Gastrocnemius medialis (tissue), 4 donors: ENCODE results near the gene SLC16A3. TPM values are rescaled to one million over a fixed set of nuclear protein-coding genes. Genes with fewer than 3 reads are reported as not detected.
"Not testable (repeated sequence)": the region's sequence is repeated elsewhere in the genome, so short reads cannot be mapped to it uniquely, and the experiment has no call there.

Experiments
- ATAC-seq, 2 donors: fragments of 150-250 bp; one replicate each; pipeline ENCODE4 v1.9.1; 2016
- DNase-seq, 2 donors: peaks; one replicate each; pipeline ENCODE4 v3.0.0-alpha.2; 2019
- H3K27ac ChIP-seq, 4 donors: fragments of 200-600 bp; sonication (generic); 1 replicate in 1 of 4; 2 replicates in 3 of 4; pipeline ENCODE4 v1.5.1; 2016 to 2018; ENCODE audit warnings: mild to moderate bottlenecking in 2 of 4, moderate library complexity in 1 of 4
- H3K27me3 ChIP-seq, 3 donors: fragments of 200-600 bp; sonication (generic) in 2 of 3; 1 replicate in 1 of 3; 2 replicates in 2 of 3; pipeline versions ENCODE4 v1.5.1 to v1.6.0; 2016 to 2019; ENCODE audit warnings: mild to moderate bottlenecking in 1 of 3, moderate library complexity in 1 of 3
- H3K36me3 ChIP-seq, 2 donors: fragments of 200-600 bp; sonication (generic) in 1 of 2; one replicate each; pipeline ENCODE4 v1.5.1; 2017 to 2018
- H3K4me1 ChIP-seq, 2 donors: fragments of 200-600 bp; sonication (generic) in 1 of 2; one replicate each; pipeline ENCODE4 v1.5.1; 2016 to 2017; ENCODE audit warnings: mild to moderate bottlenecking in 2 of 2
- H3K4me3 ChIP-seq, 4 donors: fragments of 200-600 bp; sonication (generic) in 3 of 4; 1 replicate in 1 of 4; 2 replicates in 3 of 4; pipeline ENCODE4 v1.5.1; 2016 to 2019; ENCODE audit warnings: mild to moderate bottlenecking in 2 of 4
- H3K9me3 ChIP-seq, 3 donors: fragments of 200-600 bp; sonication (generic) in 2 of 3; 1 replicate in 1 of 3; 2 replicates in 2 of 3; pipeline ENCODE4 v1.5.1; 2016 to 2019
- CTCF ChIP-seq, 5 experiments: fragments of 450-650 bp in 3 of 5; fragments of 200-600 bp in 2 of 5; sonication (generic) in 2 of 5; IDR thresholded peaks in 4 of 5; conservative IDR thresholded peaks in 1 of 5; 1 replicate in 4 of 5; 2 replicates in 1 of 5; pipeline ENCODE4 v1.5.1; 2016 to 2019; ENCODE audit warnings: antibody characterized with exemption in 5 of 5, mild to moderate bottlenecking in 3 of 5, moderate library complexity in 3 of 5
- POLR2A ChIP-seq, 2 donors: fragments of 450-650 bp; IDR thresholded peaks; one replicate each; pipeline ENCODE4 v1.6.1; 2017; ENCODE audit warnings: antibody characterized with exemption in 2 of 2, mild to moderate bottlenecking in 2 of 2, moderate library complexity in 2 of 2
- in situ Hi-C, 4 donors: fragments of 200-750 bp; cut with MboI; loops; one replicate each; pipeline versions ENCODE4 v1.15.0 to v1.8.0; 2017; ENCODE audit warnings: low sequenced_read_pairs in 4 of 4
- intact Hi-C: fragments of 100-400 bp; cut with DNase I; formaldehyde crosslinking; loops from one replicate; pipeline ENCODE4 v1.15.1; 2023; ENCODE audit warnings: low total_unique reads
- total RNA-seq, 4 donors: library from RNA; depleted of rRNA; stranded (reverse); fragments of >200 nt; gene quantifications; one replicate each; pipeline versions ENCODE4 v1.1.0 to v1.2.3, GENCODE V29; 2016

SLC16A3 gene
- total RNA-seq, 4 donors from 2014 or later: 46.0 to 173 (median 126) TPM

DNA sequence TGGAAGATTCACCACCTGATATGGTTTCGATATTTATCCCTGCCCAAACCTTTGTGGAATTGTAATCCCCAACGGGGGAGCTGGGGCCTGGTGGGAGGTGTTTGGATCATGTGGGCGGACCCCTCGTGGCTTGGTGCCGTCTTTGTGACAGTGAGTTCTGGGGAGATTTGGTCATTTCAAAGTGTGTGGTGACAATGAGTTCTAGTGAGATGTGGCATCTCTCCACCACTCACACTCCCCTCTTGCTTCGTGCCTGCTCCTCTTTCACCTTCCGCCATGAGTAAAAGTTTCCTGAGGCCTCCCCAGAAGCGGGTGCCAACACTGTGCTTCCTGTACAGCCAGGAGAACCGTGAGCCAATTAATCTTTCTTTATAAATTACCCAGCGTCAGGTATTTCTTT is 25.9 kb upstream of the SLC16A3 start:
- no peak for DNase-seq
- in situ Hi-C loops: loop anchor here in 3 of 4 donors (10.0 kb wide), 1 partner anchor 122 kb away; no protein-coding TSS in a partner anchor
- Histone ChIP-seq H3K4me3 (no peak overlapping the region), H3K27me3 (no peaks in the 10 kb centered on the region), H3K27ac (no peak overlapping the region), H3K4me1 (peaks cover 5 to 6% of the 10 kb centered on the region in 2 donors), H3K36me3 (peaks cover 0 to 2% of the 10 kb centered on the region in 2 donors), H3K9me3 (no peaks in the 10 kb centered on the region)
- TF ChIP-seq POLR2A (IDR thresholded peaks at IDR 0.05) (no peak), CTCF (IDR thresholded peaks at IDR 0.05 in 4 of 5, conservative IDR thresholded peaks at IDR 0.05 in 1 of 5) (no peak)
- intact Hi-C loops: loop anchor here (10.0 kb wide), 1 partner anchor 212 kb away; the partner anchor contains the start of genes HEXD and OGFOD3
- no peak for ATAC-seq

DNA sequence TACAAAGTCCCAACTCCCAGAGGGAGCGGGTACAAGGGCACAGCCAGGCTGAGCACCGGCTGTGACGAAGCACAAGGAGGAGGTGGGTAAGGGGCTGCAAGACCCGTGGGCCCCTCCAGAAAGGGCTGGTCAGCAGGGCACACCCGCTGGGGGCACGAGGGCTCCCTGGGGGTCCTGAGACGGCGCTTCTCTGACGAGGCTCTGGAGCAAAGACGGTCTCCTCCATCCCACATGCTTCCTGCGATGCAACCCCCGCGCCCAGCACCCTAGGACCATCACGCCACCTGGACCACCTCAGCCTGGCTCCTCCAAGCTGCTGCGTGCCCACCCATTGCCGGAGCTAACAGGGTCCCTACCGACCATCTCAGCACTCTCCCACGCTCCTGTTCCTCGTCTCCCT is 24.9 kb upstream of the SLC16A3 start:
- Histone ChIP-seq H3K27ac (no peak overlapping the region), H3K4me1 (peaks cover 5 to 6% of the 10 kb centered on the region in 2 donors), H3K4me3 (no peak overlapping the region), H3K36me3 (no peaks in the 10 kb centered on the region), H3K9me3 (no peaks in the 10 kb centered on the region), H3K27me3 (no peaks in the 10 kb centered on the region)
- ATAC-seq: no peak
- DNase-seq: no peak
- in situ Hi-C loops: loop anchor here in 3 of 4 donors (10.0 kb wide), 1 partner anchor 121 kb away; no protein-coding TSS in a partner anchor
- TF ChIP-seq POLR2A (IDR thresholded peaks at IDR 0.05) (no peak), CTCF (IDR thresholded peaks at IDR 0.05 in 4 of 5, conservative IDR thresholded peaks at IDR 0.05 in 1 of 5) (no peak)
- intact Hi-C loops: loop anchor here (10.0 kb wide), 1 partner anchor 211 kb away; the partner anchor contains the start of genes HEXD and OGFOD3

DNA sequence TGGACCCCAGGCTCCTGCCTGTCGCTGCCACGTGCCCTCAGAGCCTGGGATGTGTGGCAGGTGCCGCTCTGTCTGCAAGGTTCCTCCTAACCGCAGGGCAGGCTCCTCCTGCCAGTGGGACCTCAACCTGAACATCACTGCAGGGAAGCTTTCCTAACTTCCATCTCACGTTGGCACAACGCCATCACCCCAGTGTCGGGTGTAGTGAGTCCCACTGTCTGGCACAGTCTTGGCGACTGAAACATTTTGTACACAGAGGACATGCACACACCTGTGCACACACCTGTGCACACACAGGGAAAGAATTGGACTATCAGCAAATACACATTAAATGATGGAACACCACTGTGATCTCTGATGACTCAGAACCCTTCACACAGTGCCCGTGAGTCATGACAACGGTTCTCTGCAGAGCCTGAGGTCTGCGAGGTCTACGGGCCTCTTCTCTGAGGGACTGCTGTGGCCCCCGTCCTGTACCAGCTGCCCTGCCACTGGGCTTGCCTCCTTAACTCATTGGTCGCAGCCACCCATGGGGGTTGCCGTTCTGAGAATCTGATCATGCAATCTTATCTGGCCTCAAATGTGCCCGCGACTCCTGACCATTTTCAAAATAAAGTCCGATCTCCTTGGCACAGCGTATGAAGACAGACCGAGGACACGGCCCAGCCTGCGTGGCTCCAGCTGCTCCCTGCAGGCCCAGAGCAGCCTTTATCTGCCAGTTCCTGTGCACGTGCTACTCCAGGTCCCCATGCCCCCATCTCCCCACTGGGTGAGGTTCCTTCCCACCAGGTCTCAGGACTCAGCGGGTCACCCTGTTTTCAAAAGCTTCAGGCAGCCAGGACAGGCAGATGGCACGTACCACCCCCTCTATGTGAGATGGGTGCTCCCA is 23.8 kb upstream of the SLC16A3 start:
- Histone ChIP-seq H3K36me3 (no peaks in the 10 kb centered on the region), H3K9me3 (no peaks in the 10 kb centered on the region), H3K27me3 (no peaks in the 10 kb centered on the region), H3K4me3 (no peak overlapping the region), H3K27ac (peak overlapping the region in 1 of 4 donors; percentile 67), H3K4me1 (peaks cover 5 to 6% of the 10 kb centered on the region in 2 donors)
- no peak for TF ChIP-seq POLR2A (IDR thresholded peaks at IDR 0.05)
- TF ChIP-seq CTCF (IDR thresholded peaks at IDR 0.05 in 4 of 5, conservative IDR thresholded peaks at IDR 0.05 in 1 of 5): no peak
- in situ Hi-C loops: loop anchor here in 3 of 4 donors (10.0 kb wide), 1 partner anchor 120 kb away; no protein-coding TSS in a partner anchor
- ATAC-seq: peak in 1 of 2 donors; percentile 31
- no peak for DNase-seq
- intact Hi-C loops: loop anchor here (1.0 to 10.0 kb wide), 2 partner anchors 116 to 210 kb away; partner anchors contain the start of genes HEXD and OGFOD3

- H3K36me3 ChIP-seq: no peaks in the 10 kb centered on the region
- peak overlapping the region in 1 of 4 donors; percentile 23 for H3K4me3 ChIP-seq
- H3K27ac ChIP-seq: peak overlapping the region; percentile 8 to 71 (median 67)
- intact Hi-C loops: loop anchor here (1.0 to 10.0 kb wide), 2 partner anchors 115 to 209 kb away; partner anchors contain the start of genes HEXD and OGFOD3
- peaks cover 5 to 6% of the 10 kb centered on the region in 2 donors for H3K4me1 ChIP-seq
- peak; percentile 63 to 81 for DNase-seq
- H3K27me3 ChIP-seq: no peaks in the 10 kb centered on the region
- TF ChIP-seq POLR2A (IDR thresholded peaks at IDR 0.05) (no peak), CTCF (IDR thresholded peaks at IDR 0.05 in 4 of 5, conservative IDR thresholded peaks at IDR 0.05 in 1 of 5) (peak; percentile 91 to 94 (median 92))
- no peaks in the 10 kb centered on the region for H3K9me3 ChIP-seq
- ATAC-seq: peak; percentile 90 to 92
- in situ Hi-C loops: loop anchor here in 3 of 4 donors (10.0 kb wide), 1 partner anchor 119 kb away; no protein-coding TSS in a partner anchor
Observed at GRCh38 chr17:82205720-82206508, 22.9 kb upstream of the SLC16A3 start.

GRCh38 chr17:82210655-82211054 is 18.2 kb upstream of the SLC16A3 start:
- H3K36me3 ChIP-seq, H3K27me3 ChIP-seq, ATAC-seq, H3K4me3 ChIP-seq, in situ Hi-C loops, intact Hi-C loops, H3K27ac ChIP-seq, H3K9me3 ChIP-seq, DNase-seq: not testable (repeated sequence)
- H3K4me1 ChIP-seq: peaks cover 12 to 17% of the 10 kb centered on the region in 2 donors
